ENCODE results near the gene NT5C1B. TPM values are rescaled to one million over a fixed set of nuclear protein-coding genes. Genes with fewer than 3 reads are reported as not detected.
"Not testable (repeated sequence)": the region's sequence is repeated elsewhere in the genome, so short reads cannot be mapped to it uniquely, and the experiment has no call there.

NT5C1B gene
- total RNA-seq, result not detected in 3 replicates
- long read RNA-seq, result 0 reads

- H3K27me3 Mint-ChIP-seq (ENCODE audit: low read depth), result no peaks in the 10 kb centered on the region
- H3K9me3 Mint-ChIP-seq (ENCODE audit: low read depth), result peaks cover 11% of the 10 kb centered on the region
- H3K27ac Mint-ChIP-seq (ENCODE audit: unreplicated experiment), result no peak within 1 kb of the TSS
- H3K4me3 Mint-ChIP-seq (ENCODE audit: unreplicated experiment), result no peak within 1 kb of the TSS
- H3K36me3 Mint-ChIP-seq (ENCODE audit: low read depth), result no peaks in the 10 kb centered on the region
- no peak for TF ChIP-seq CTCF (IDR thresholded peaks at IDR 0.05)
- H3K4me1 Mint-ChIP-seq (ENCODE audit: low read depth), result peaks cover 3% of the 10 kb centered on the region
- no peak for DNase-seq (ENCODE audit: low spot score)
Observed at GRCh38 chr2:18589354-18589753, at the start of gene NT5C1B. NT5C1B (minus strand) TSS chr2:18589569; CDS start chr2:18589468, 101 bp downstream.

- H3K36me3 Mint-ChIP-seq (ENCODE audit: low read depth), result peaks cover 19% of the 10 kb centered on the region
- no peak for DNase-seq (ENCODE audit: low spot score)
- no peak overlapping the region for H3K27ac Mint-ChIP-seq (ENCODE audit: unreplicated experiment)
- H3K4me1 Mint-ChIP-seq (ENCODE audit: low read depth), result peaks cover 4% of the 10 kb centered on the region
- H3K27me3 Mint-ChIP-seq (ENCODE audit: low read depth), result no peaks in the 10 kb centered on the region
- TF ChIP-seq CTCF (IDR thresholded peaks at IDR 0.05), result no peak
- no peak overlapping the region for H3K4me3 Mint-ChIP-seq (ENCODE audit: unreplicated experiment)
- peaks cover 45% of the 10 kb centered on the region for H3K9me3 Mint-ChIP-seq (ENCODE audit: low read depth)
Observed at GRCh38 chr2:18637196-18637595, 47.8 kb upstream of the NT5C1B start.

- peaks cover 17% of the 10 kb centered on the region for H3K4me1 Mint-ChIP-seq (ENCODE audit: low read depth)
- peaks cover 44% of the 10 kb centered on the region for H3K9me3 Mint-ChIP-seq (ENCODE audit: low read depth)
- H3K36me3 Mint-ChIP-seq (ENCODE audit: low read depth), result peaks cover 19% of the 10 kb centered on the region
- not testable (repeated sequence) for H3K4me3 Mint-ChIP-seq (ENCODE audit: unreplicated experiment); DNase-seq (ENCODE audit: low spot score); H3K27me3 Mint-ChIP-seq (ENCODE audit: low read depth); H3K27ac Mint-ChIP-seq (ENCODE audit: unreplicated experiment)
Observed at GRCh38 chr2:18632699-18633098, 43.3 kb upstream of the NT5C1B start.

- Mint-ChIP-seq H3K27me3 (ENCODE audit: low read depth) (no peaks in the 10 kb centered on the region), H3K4me1 (ENCODE audit: low read depth) (peaks cover 24% of the 10 kb centered on the region), H3K4me3 (ENCODE audit: unreplicated experiment) (no peak overlapping the region), H3K9me3 (ENCODE audit: low read depth) (peaks cover 27% of the 10 kb centered on the region), H3K36me3 (ENCODE audit: low read depth) (peaks cover 7% of the 10 kb centered on the region), H3K27ac (ENCODE audit: unreplicated experiment) (no peak overlapping the region)
- no peak for TF ChIP-seq CTCF (IDR thresholded peaks at IDR 0.05)
- no peak for DNase-seq (ENCODE audit: low spot score)
Observed at GRCh38 chr2:18630941-18631340, 41.6 kb upstream of the NT5C1B start.

DNA sequence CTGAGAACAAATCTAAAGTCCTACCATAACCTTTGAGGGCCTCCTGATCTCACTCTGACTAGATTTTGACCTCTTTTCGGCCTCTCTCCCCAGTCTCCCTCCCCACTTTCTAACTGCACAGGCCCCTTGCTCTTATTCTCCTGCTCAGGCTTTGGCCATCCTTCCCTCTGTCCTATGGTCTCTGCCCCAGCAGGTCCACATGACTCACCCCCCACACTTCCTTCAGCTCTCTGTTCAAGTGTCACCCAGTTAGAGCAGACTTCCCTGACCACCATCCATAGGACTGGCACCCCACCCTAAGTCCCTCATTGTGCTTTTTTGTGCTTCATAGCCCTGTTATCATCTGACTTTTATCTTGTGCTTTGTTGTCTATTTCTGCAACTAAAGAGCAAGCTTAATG, 41.2 kb upstream of the NT5C1B start:
- H3K4me1 Mint-ChIP-seq (ENCODE audit: low read depth), result peaks cover 27% of the 10 kb centered on the region

More for the DNA sequence above, 41.2 kb upstream of the NT5C1B start:
- no peak for TF ChIP-seq CTCF (IDR thresholded peaks at IDR 0.05)
- DNase-seq (ENCODE audit: low spot score), result no peak
- Mint-ChIP-seq H3K36me3 (ENCODE audit: low read depth) (peaks cover 7% of the 10 kb centered on the region), H3K27ac (ENCODE audit: unreplicated experiment) (peak overlapping the region; percentile 9), H3K27me3 (ENCODE audit: low read depth) (no peaks in the 10 kb centered on the region), H3K4me3 (ENCODE audit: unreplicated experiment) (no peak overlapping the region), H3K9me3 (ENCODE audit: low read depth) (peaks cover 25% of the 10 kb centered on the region)

All from chondrocyte (in vitro differentiated cells).